Measurements from ENCODE around the gene SLCO4A1. TPM values are rescaled to one million over a fixed set of nuclear protein-coding genes. Genes with fewer than 3 reads are reported as not detected.

The SLCO4A1 gene
- total RNA-seq, 1 donor from 2014 or later: 38.6 TPM

DNA sequence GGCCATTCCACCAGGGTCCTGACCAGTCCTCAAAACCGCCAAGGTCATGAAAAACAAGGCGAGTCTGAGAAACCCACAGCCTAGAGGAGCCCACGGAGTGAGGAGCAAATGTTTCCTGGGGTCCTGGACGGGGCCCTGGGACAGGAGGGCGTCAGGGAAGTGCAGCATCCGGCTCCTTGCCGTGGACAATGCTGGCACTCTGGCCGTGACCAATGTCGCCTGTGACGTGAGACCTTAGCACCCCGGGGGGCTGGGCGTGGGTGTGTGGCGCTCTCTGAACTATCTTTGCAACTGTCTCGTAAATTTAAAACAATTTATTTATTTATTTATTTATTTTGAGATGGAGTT, 34.1 kb upstream of the SLCO4A1 start:
- TF ChIP-seq, protein P1, sequence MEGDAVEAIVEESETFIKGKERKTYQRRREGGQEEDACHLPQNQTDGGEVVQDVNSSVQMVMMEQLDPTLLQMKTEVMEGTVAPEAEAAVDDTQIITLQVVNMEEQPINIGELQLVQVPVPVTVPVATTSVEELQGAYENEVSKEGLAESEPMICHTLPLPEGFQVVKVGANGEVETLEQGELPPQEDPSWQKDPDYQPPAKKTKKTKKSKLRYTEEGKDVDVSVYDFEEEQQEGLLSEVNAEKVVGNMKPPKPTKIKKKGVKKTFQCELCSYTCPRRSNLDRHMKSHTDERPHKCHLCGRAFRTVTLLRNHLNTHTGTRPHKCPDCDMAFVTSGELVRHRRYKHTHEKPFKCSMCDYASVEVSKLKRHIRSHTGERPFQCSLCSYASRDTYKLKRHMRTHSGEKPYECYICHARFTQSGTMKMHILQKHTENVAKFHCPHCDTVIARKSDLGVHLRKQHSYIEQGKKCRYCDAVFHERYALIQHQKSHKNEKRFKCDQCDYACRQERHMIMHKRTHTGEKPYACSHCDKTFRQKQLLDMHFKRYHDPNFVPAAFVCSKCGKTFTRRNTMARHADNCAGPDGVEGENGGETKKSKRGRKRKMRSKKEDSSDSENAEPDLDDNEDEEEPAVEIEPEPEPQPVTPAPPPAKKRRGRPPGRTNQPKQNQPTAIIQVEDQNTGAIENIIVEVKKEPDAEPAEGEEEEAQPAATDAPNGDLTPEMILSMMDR (IDR thresholded peaks at IDR 0.05; ENCODE audit: insufficient read depth, low read length, poor library complexity, severe bottlenecking): no peak
- H3K4me3 ChIP-seq (ENCODE audit: low read depth, low read length): no peak overlapping the region
- no peak for DNase-seq (ENCODE audit: low read depth)
- peaks cover 4% of the 10 kb centered on the region for H3K27me3 ChIP-seq (ENCODE audit: control insufficient read depth, insufficient read depth, low read length)
- no peaks in the 10 kb centered on the region for H3K36me3 ChIP-seq (ENCODE audit: control insufficient read depth, insufficient read depth, low read length)

DNA sequence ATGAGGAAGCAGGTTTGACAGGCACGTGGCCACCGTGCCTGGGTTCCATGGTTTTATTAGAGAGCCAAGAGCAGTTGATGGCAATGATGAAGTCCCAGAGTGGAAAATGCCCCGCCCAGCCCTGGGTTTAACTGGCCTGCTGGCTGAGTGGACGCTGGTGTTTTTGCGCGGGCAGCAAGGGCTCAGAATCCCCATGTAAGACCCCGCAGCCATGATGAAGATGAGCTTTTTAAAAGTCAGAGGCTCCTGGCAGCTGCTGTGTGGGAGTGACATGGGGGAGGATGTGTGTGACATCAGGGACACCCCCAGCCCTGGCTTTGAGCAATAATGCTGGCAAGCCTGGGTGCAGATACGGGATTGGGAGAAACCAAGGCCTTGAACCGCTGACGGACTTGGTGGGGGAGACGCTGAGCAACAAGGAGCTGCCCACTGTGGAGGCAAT, 33.0 kb upstream of the SLCO4A1 start:
- TF ChIP-seq, protein P1 (IDR thresholded peaks at IDR 0.05; ENCODE audit: insufficient read depth, low read length, poor library complexity, severe bottlenecking): no peak
- H3K36me3 ChIP-seq (ENCODE audit: control insufficient read depth, insufficient read depth, low read length): no peaks in the 10 kb centered on the region
- no peak overlapping the region for H3K4me3 ChIP-seq (ENCODE audit: low read depth, low read length)
- DNase-seq (ENCODE audit: low read depth): no peak
- peaks cover 4% of the 10 kb centered on the region for H3K27me3 ChIP-seq (ENCODE audit: control insufficient read depth, insufficient read depth, low read length)

DNA sequence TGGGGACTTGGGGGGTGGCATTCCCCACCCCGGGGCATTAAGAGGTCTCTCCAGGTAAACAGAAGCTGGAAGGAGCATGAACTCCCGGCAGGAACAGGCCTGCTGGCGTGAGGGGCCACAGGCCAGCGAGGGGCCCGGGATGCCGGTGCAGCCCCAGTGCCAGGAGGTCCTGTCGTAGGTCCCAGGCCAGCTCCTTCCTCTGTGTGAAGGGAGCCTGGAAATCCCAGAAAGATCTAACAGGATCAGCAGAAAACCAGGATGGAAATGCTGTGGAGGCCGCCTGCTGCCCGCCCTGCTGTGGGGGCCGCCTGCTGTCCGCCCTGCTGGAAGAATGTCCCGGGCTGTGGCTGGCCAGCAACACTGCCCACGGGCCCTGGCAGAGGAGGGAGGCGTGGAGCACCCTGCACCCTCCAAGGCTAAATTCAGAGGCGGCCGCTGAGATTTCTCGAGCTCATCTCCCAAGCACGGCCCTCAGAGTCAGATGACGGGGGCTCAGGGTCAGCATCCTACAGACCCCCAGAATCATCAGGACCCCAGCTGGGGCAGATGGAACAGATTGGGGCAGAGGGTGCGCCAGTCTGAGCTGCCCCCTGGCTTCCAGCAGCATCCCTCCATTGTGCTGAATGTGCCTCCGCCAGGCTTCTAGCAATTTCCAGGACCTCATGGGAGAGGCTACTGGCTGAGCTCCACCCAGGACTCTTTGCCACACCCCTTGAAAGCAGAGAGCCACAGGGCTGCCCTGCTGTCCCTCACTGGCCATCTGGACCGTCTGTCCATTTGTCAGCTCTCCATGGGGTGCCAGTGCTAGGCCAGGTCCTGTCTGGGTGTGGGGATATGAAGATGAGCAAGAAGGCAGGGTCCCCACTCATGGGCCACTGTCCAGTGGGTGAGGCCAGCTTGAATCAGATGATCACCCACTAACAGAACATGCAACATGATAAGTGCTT, 32.2 kb upstream of the SLCO4A1 start:
- Histone ChIP-seq H3K36me3 (ENCODE audit: control insufficient read depth, insufficient read depth, low read length) (no peaks in the 10 kb centered on the region), H3K4me3 (ENCODE audit: low read depth, low read length) (no peak overlapping the region), H3K27me3 (ENCODE audit: control insufficient read depth, insufficient read depth, low read length) (peaks cover 4% of the 10 kb centered on the region)
- TF ChIP-seq, protein P1 (IDR thresholded peaks at IDR 0.05; ENCODE audit: insufficient read depth, low read length, poor library complexity, severe bottlenecking): no peak
- DNase-seq (ENCODE audit: low read depth): no peak

DNA sequence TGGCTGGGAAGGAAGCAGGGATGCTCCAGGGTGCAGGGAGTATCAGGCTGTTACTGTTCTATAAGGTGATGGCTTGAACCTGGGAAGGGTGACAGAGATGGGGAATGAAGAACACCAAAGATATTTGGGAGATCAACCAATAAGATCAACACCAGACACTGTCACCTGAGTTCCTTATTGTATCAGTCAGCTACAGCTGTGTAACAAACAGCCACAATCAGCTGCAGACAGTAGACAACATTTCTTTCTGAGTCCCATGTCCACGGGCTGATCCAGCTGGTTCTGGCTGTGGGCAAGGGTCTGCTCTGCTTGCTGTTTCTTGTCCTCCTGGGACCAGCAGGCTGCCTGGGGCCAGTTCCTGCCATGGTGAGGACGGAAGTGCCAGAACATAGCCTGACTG, 31.3 kb upstream of the SLCO4A1 start:
- H3K4me3 ChIP-seq (ENCODE audit: low read depth, low read length): no peak overlapping the region
- TF ChIP-seq, protein P1 (IDR thresholded peaks at IDR 0.05; ENCODE audit: insufficient read depth, low read length, poor library complexity, severe bottlenecking): no peak
- no peak for DNase-seq (ENCODE audit: low read depth)
- no peaks in the 10 kb centered on the region for H3K36me3 ChIP-seq (ENCODE audit: control insufficient read depth, insufficient read depth, low read length)
- peaks cover 4% of the 10 kb centered on the region for H3K27me3 ChIP-seq (ENCODE audit: control insufficient read depth, insufficient read depth, low read length)

DNA sequence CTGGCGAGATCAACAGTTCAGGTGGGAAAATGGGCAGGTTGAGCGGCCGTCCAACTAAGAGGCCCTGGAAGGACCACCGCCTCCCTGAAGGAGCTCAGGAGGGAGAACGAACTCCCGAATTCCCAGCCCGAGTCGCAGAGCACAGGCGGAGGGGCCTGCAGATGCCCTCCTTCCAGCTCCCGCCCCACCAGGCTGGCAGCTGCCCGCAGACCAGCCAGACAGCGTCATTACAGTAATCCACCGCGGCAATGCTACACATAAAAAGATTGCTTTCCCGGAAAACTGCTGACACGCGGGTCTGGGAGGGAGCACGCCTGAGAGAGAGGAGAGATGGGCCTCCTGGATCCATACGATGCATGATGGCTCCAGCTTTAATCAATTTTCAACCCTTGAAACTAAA, 30.5 kb upstream of the SLCO4A1 start:
- no peaks in the 10 kb centered on the region for H3K36me3 ChIP-seq (ENCODE audit: control insufficient read depth, insufficient read depth, low read length)
- DNase-seq (ENCODE audit: low read depth): no peak
- no peak overlapping the region for H3K4me3 ChIP-seq (ENCODE audit: low read depth, low read length)
- TF ChIP-seq, protein P1 (IDR thresholded peaks at IDR 0.05; ENCODE audit: insufficient read depth, low read length, poor library complexity, severe bottlenecking): no peak
- H3K27me3 ChIP-seq (ENCODE audit: control insufficient read depth, insufficient read depth, low read length): peaks cover 4% of the 10 kb centered on the region

Data from kidney epithelial cell (primary cell).